H1 (cell line): Measurements from ENCODE around the gene PAIP2B. TPM values are rescaled to one million over a fixed set of nuclear protein-coding genes. Genes with fewer than 3 reads are reported as not detected.

ENCODE experiments used
- CTCF ChIA-PET: fragments of 300-600 bp; sonication (Branson Sonifier 250); formaldehyde crosslinking; loops from one replicate; lab custom pipeline; 2021; ENCODE audit not compliant: partially characterized antibody; lab: Charles Lee
- POLR2A ChIA-PET: fragments of 300-600 bp; sonication (Branson Sonifier 250); formaldehyde crosslinking; loops from one replicate; lab custom pipeline; 2021; ENCODE audit warnings: inconsistent platforms; ENCODE audit not compliant: partially characterized antibody; lab: Charles Lee
- DNase-seq, 2 experiments: peaks; one replicate each; pipeline versions ENCODE4 v3.0.0 to v3.0.0-alpha.2; 2010 to 2022; ENCODE audit warnings: low spot score in 2 of 2, low read depth in 1 of 2, mixed read lengths in 1 of 2
- FAIRE-seq: peaks from 2 replicates; lab custom pipeline; 2011; peaks lifted over from hg19 to GRCh38; lab: Jason Lieb, UNC
- H2AFZ ChIP-seq: 2 replicates; pipeline ENCODE4 v1.8.1; 2012; ENCODE audit warnings: low read length, inconsistent platforms
- H2AK5ac ChIP-seq: 2 replicates; pipeline ENCODE4 v1.6.1; 2013; ENCODE audit warnings: low read depth, low read length
- H2BK120ac ChIP-seq: replicated peaks from 2 replicates; pipeline ENCODE3; 2013; ENCODE audit warnings: low read depth, low read length, inconsistent platforms
- H2BK12ac ChIP-seq: 2 replicates; pipeline ENCODE4 v1.6.1; 2013; ENCODE audit warnings: low read depth, low read length
- H2BK15ac ChIP-seq: 2 replicates; pipeline ENCODE4 v1.6.1; 2013; ENCODE audit warnings: low read length
- H2BK20ac ChIP-seq: 2 replicates; pipeline ENCODE4 v1.6.1; 2013; ENCODE audit warnings: low read length
- H2BK5ac ChIP-seq: 2 replicates; pipeline ENCODE4 v1.6.1; 2013; ENCODE audit warnings: low read depth, low read length
- H3K14ac ChIP-seq: 2 replicates; pipeline ENCODE4 v1.6.1; 2013; ENCODE audit warnings: inconsistent platforms; ENCODE audit not compliant: insufficient read length
- H3K18ac ChIP-seq: 2 replicates; pipeline ENCODE4 v1.6.1; 2013; ENCODE audit warnings: low read length; ENCODE audit errors: extremely low read depth
- H3K23ac ChIP-seq: 2 replicates; pipeline ENCODE4 v1.6.1; 2013; ENCODE audit warnings: inconsistent platforms; ENCODE audit not compliant: insufficient read length
- H3K23me2 ChIP-seq: 2 replicates; pipeline ENCODE4 v1.6.1; 2013; ENCODE audit warnings: low read depth, low read length
- H3K27ac ChIP-seq: 2 replicates; pipeline ENCODE4 v1.6.1; 2011; ENCODE audit warnings: low read depth, low read length, inconsistent platforms
- H3K27me3 ChIP-seq, 4 experiments: replicated peaks in 1 of 4; 1 replicate in 1 of 4; 2 replicates in 3 of 4; pipeline versions ENCODE4 v1.6.1 to v1.8.1; 2011 to 2013; ENCODE audit warnings: low read length in 3 of 4, mild to moderate bottlenecking in 3 of 4, inconsistent platforms in 2 of 4, mixed read lengths in 2 of 4, moderate library complexity in 1 of 4; ENCODE audit not compliant: control insufficient read depth in 3 of 4, insufficient read depth in 3 of 4; ENCODE audit errors: extremely low read depth in 1 of 4
- H3K36me3 ChIP-seq, 4 experiments: 2 replicates each; pipeline versions ENCODE4 v1.6.1 to v1.8.1; 2011 to 2013; ENCODE audit warnings: mild to moderate bottlenecking in 4 of 4, low read length in 3 of 4, moderate library complexity in 2 of 4, control low read depth in 1 of 4, inconsistent platforms in 1 of 4; ENCODE audit not compliant: insufficient read depth in 4 of 4, control insufficient read depth in 2 of 4
- H3K4ac ChIP-seq: replicated peaks from 2 replicates; pipeline ENCODE3; 2013; ENCODE audit warnings: low read length, low read depth, mixed read lengths, inconsistent platforms; ENCODE audit not compliant: insufficient read length
- H3K4me1 ChIP-seq, 4 experiments: replicated peaks in 1 of 4; 1 replicate in 1 of 4; 2 replicates in 3 of 4; pipeline versions ENCODE4 v1.6.1 to v1.8.1; 2011 to 2013; ENCODE audit warnings: low read length in 3 of 4, inconsistent platforms in 2 of 4, mixed read lengths in 1 of 4; ENCODE audit not compliant: insufficient read depth in 4 of 4, control insufficient read depth in 3 of 4
- H3K4me2 ChIP-seq, 2 experiments: 2 replicates each; pipeline versions ENCODE4 v1.6.1 to v1.8.1; 2011 to 2013; ENCODE audit warnings: low read depth in 2 of 2, low read length in 2 of 2, control low read depth in 1 of 2, inconsistent platforms in 1 of 2, mild to moderate bottlenecking in 1 of 2; ENCODE audit not compliant: insufficient read depth in 1 of 2
- H3K4me3 ChIP-seq, 4 experiments: fragments of 200-600, 300-600 bp in 1 of 4; sonication (generic), shearing (Covaris generic), sonication (Bioruptor Twin) in 1 of 4; 2 replicates each; pipeline versions ENCODE4 v1.5.1 to v1.8.1; 2011 to 2016; ENCODE audit warnings: low read length in 4 of 4, low read depth in 3 of 4, control low read depth in 2 of 4, inconsistent platforms in 2 of 4, mild to moderate bottlenecking in 2 of 4, mixed read lengths in 1 of 4, moderate library complexity in 1 of 4; ENCODE audit not compliant: insufficient read depth in 2 of 4; ENCODE audit errors: extremely low read depth in 1 of 4
- H3K56ac ChIP-seq: replicated peaks from 2 replicates; pipeline ENCODE3; 2013; ENCODE audit warnings: low read depth, mild to moderate bottlenecking, mixed read lengths, low read length, inconsistent platforms; ENCODE audit not compliant: insufficient read length
- H3K79me1 ChIP-seq: 2 replicates; pipeline ENCODE4 v1.6.1; 2013; ENCODE audit warnings: low read depth, low read length, control low read depth
- H3K79me2 ChIP-seq, 2 experiments: 2 replicates each; pipeline versions ENCODE4 v1.6.1 to v1.8.1; 2012 to 2013; ENCODE audit warnings: low read length in 2 of 2, mild to moderate bottlenecking in 2 of 2, inconsistent platforms in 1 of 2; ENCODE audit not compliant: insufficient read depth in 2 of 2, control insufficient read depth in 1 of 2
- H3K9ac ChIP-seq, 4 experiments: replicated peaks in 1 of 4; 1 replicate in 1 of 4; 2 replicates in 3 of 4; pipeline versions ENCODE4 v1.6.1 to v1.8.1; 2011 to 2013; ENCODE audit warnings: low read depth in 3 of 4, low read length in 3 of 4, control low read depth in 2 of 4, mild to moderate bottlenecking in 2 of 4, moderate library complexity in 2 of 4, inconsistent platforms in 1 of 4; ENCODE audit errors: extremely low read depth in 1 of 4
- H3K9me3 ChIP-seq, 2 experiments: 2 replicates each; pipeline versions ENCODE4 v1.6.1 to v1.8.1; 2012 to 2013; ENCODE audit warnings: mild to moderate bottlenecking in 2 of 2, moderate library complexity in 2 of 2, control low read depth in 1 of 2, inconsistent platforms in 1 of 2, low read depth in 1 of 2, low read length in 1 of 2, mixed read lengths in 1 of 2; ENCODE audit not compliant: insufficient read depth in 2 of 2
- H4K20me1 ChIP-seq, 2 experiments: replicated peaks in 1 of 2; 2 replicates each; pipeline versions ENCODE3 to v1.8.1; 2011 to 2013; ENCODE audit warnings: inconsistent platforms in 2 of 2, low read length in 2 of 2, mild to moderate bottlenecking in 1 of 2; ENCODE audit not compliant: insufficient read depth in 2 of 2, control insufficient read depth in 1 of 2
- H4K5ac ChIP-seq: 2 replicates; pipeline ENCODE4 v1.6.1; 2013; ENCODE audit warnings: low read length, low read depth, mixed read lengths, inconsistent platforms; ENCODE audit not compliant: insufficient read length
- H4K8ac ChIP-seq: 2 replicates; pipeline ENCODE4 v1.8.0; 2013; ENCODE audit warnings: mild to moderate bottlenecking, moderate library complexity, low read length, inconsistent platforms; ENCODE audit not compliant: insufficient read depth; ENCODE audit errors: extremely low read depth
- H4K91ac ChIP-seq: replicated peaks from 2 replicates; pipeline ENCODE3; 2013; ENCODE audit warnings: low read length, mixed read lengths, inconsistent platforms; ENCODE audit not compliant: insufficient read length
- ASH2L ChIP-seq: fragments of 200-600, 300-600 bp; sonication (generic); IDR thresholded peaks from one replicate; pipeline ENCODE4 v1.7.1; 2017; ENCODE audit warnings: low read length
- BACH1 ChIP-seq: IDR thresholded peaks from 2 replicates; pipeline ENCODE4 v1.6.1; 2012; ENCODE audit warnings: low read length, improper control_type of control experiment
- CBX5 ChIP-seq: fragments of 300-800, 300-1000 bp; sonication (generic); IDR thresholded peaks from 2 replicates; pipeline ENCODE4 v1.7.1; 2016; ENCODE audit warnings: antibody characterized with exemption, low read length, low read depth
- CHD2 ChIP-seq: IDR thresholded peaks from 2 replicates; pipeline ENCODE4 v1.6.1; 2012; ENCODE audit warnings: low read length, improper control_type of control experiment
- CTCF ChIP-seq, 3 experiments: IDR thresholded peaks; 1 replicate in 2 of 3; 2 replicates in 1 of 3; pipeline versions ENCODE4 v1.5.1 to v1.6.1; 2011; ENCODE audit warnings: low read length in 3 of 3, mild to moderate bottlenecking in 3 of 3, inconsistent platforms in 2 of 3, low read depth in 1 of 3, moderate library complexity in 1 of 3; ENCODE audit not compliant: insufficient read depth in 1 of 3; ENCODE audit errors: control extremely low read depth in 1 of 3
- EP300 ChIP-seq, 2 experiments: IDR thresholded peaks; 1 replicate in 1 of 2; 2 replicates in 1 of 2; pipeline ENCODE4 v1.6.1; 2011 to 2012; ENCODE audit warnings: low read depth in 2 of 2, low read length in 2 of 2, mild to moderate bottlenecking in 2 of 2, borderline replicate concordance in 1 of 2, inconsistent platforms in 1 of 2, moderate library complexity in 1 of 2
- HDAC6 ChIP-seq: IDR thresholded peaks from one replicate; pipeline ENCODE4 v1.7.1; 2012; ENCODE audit warnings: low read depth, mild to moderate bottlenecking, inconsistent platforms, low read length, moderate library complexity
- KDM1A ChIP-seq: fragments of 200-600, 300-600 bp; sonication (generic); IDR thresholded peaks from 2 replicates; pipeline ENCODE4 v1.7.1; 2016; ENCODE audit warnings: mild to moderate bottlenecking, low read length, borderline replicate concordance
- RBBP5 ChIP-seq: IDR thresholded peaks from 2 replicates; pipeline ENCODE4 v1.7.1; 2012; ENCODE audit warnings: low read depth, mild to moderate bottlenecking, inconsistent platforms, low read length, moderate library complexity, borderline replicate concordance
- SIN3A ChIP-seq, 2 experiments: IDR thresholded peaks in 1 of 2; conservative IDR thresholded peaks in 1 of 2; 2 replicates each; pipeline ENCODE4 v1.6.1; 2011 to 2012; ENCODE audit warnings: low read length in 2 of 2, improper control_type of control experiment in 1 of 2, low read depth in 1 of 2, mild to moderate bottlenecking in 1 of 2
- SP1 ChIP-seq: IDR thresholded peaks from 2 replicates; pipeline ENCODE4 v1.6.1; 2011; ENCODE audit warnings: low read depth, low read length
- SP4 ChIP-seq: IDR thresholded peaks from 2 replicates; pipeline ENCODE4 v1.6.1; 2012; ENCODE audit warnings: low read length, inconsistent platforms
- WGBS, 2 experiments: shearing (Covaris generic) in 1 of 2; methylation state at CpG; one replicate each; pipeline versions ENCODE4 v1.1.6 to v1.1.7; 2013 to 2015; ENCODE audit warnings: low lambda C conversion rate in 2 of 2, mixed read lengths in 2 of 2, inconsistent platforms in 1 of 2, low coverage in 1 of 2, missing lambda C conversion rate in 1 of 2; ENCODE audit not compliant: insufficient replicate concordance in 2 of 2, insufficient coverage in 1 of 2, insufficient read length in 1 of 2; ENCODE audit errors: extremely low coverage in 1 of 2, missing lambda C conversion rate in 1 of 2; 5-methylcytosine and 5-hydroxymethylcytosine counted together
- polyA plus RNA-seq, 7 experiments: library from polyadenylated mRNA; depleted of rRNA in 3 of 7; stranded (reverse) in 5 of 7; unstranded in 2 of 7; fragments of >200 nt in 5 of 7; fragments of 200-250 nt in 2 of 7; gene quantifications; 1 replicate in 5 of 7; 2 replicates in 1 of 7; 4 replicates in 1 of 7; pipeline versions ENCODE4 v1.2.1 to v1.2.3, GENCODE V29; 2011 to 2013; ENCODE audit warnings: missing spikeins in 2 of 7, mixed read lengths in 2 of 7
- total RNA-seq: library from RNA; stranded (reverse); fragmentation: NEBNext Ultra II Directional; extraction: Animal tissue kit (Norgen Biotek cat#: 25700); gene quantifications from 2 replicates; pipeline ENCODE4 v1.2.1, GENCODE V29; 2021

The PAIP2B gene
- total and polyA plus RNA-seq, 2 of the 8 experiments (the other 6 are each of a cell fraction or from before 2014, with no cell fraction given), result 8.4 to 31.3 TPM

GRCh38 chr2:71240794-71241193 lies 13.9 kb upstream of the PAIP2B start:
- Histone ChIP-seq H4K91ac (no peak overlapping the region), H3K14ac (no peak overlapping the region), H4K20me1 (no peaks in the 10 kb centered on the region), H2BK5ac (no peak overlapping the region), H3K36me3 (no peaks in the 10 kb centered on the region), H3K23me2 (no peaks in the 10 kb centered on the region), H3K9ac (no peak overlapping the region), H2BK15ac (no peak overlapping the region), H2BK20ac (no peak overlapping the region), H3K56ac (no peak overlapping the region), H3K79me1 (no peaks in the 10 kb centered on the region), H4K8ac (no peak overlapping the region; the same call in 1 of the 2 replicates), H3K79me2 (no peaks in the 10 kb centered on the region), H3K4me3 (no peak overlapping the region), H2BK120ac (no peak overlapping the region), H3K4me2 (no peak overlapping the region), H3K9me3 (no peaks in the 10 kb centered on the region), H3K27me3 (no peaks in the 10 kb centered on the region; a peak in 1 of 7 replicates), H2AK5ac (no peak overlapping the region), H3K4ac (no peak overlapping the region), H2BK12ac (no peak overlapping the region), H2AFZ (0 out of 2 replicates have a peak overlapping the region, but pooled peaks have one; percentile 4), H3K23ac (no peak overlapping the region), H3K18ac (no peak overlapping the region), H3K4me1 (peaks cover 0 to 4% (median 0%) of the 10 kb centered on the region in 4 experiments; a peak in 2 of 7 replicates), H4K5ac (no peak overlapping the region), H3K27ac (no peak overlapping the region)
- WGBS, 2 experiments, result 92% methylated on average over 3 of the region's 3 CpGs; no CpG with 5 or more reads in 1 of the 2 experiments
- FAIRE-seq, result no peak
- ChIA-PET CTCF (interaction anchor here (0.6 to 1.9 kb wide), 3 partner anchors 12 to 1399 kb away, joined by 3 to 8 read pairs (median 5); no protein-coding TSS in a partner anchor), POLR2A (no interaction called here)
- no peak for DNase-seq
- TF ChIP-seq SP1, result no peak
- no peak for TF ChIP-seq SIN3A (conservative IDR thresholded peaks at IDR 0.05 in 1 of 2, IDR thresholded peaks at IDR 0.05 in 1 of 2; ENCODE audit: low read depth in 1 of 2, low read length in 2 of 2)
- no peak for TF ChIP-seq KDM1A
- no peak for TF ChIP-seq CHD2
- TF ChIP-seq RBBP5, result no peak
- TF ChIP-seq ASH2L, result no peak
- TF ChIP-seq BACH1, result no peak
- TF ChIP-seq CBX5, result no peak
- TF ChIP-seq SP4, result no peak
- no peak for TF ChIP-seq EP300 (IDR thresholded peaks at IDR 0.05; ENCODE audit: borderline replicate concordance in 1 of 2, low read depth in 2 of 2, low read length in 2 of 2)
- TF ChIP-seq CTCF (IDR thresholded peaks at IDR 0.05; ENCODE audit: control extremely low read depth in 1 of 3, insufficient read depth in 1 of 3, low read depth in 1 of 3, low read length in 3 of 3), result no peak
- no peak for TF ChIP-seq HDAC6
